GM18507 (cell line): ENCODE data around the gene CABP4.
A peak's percentile ranks its signal among the peaks of the same experiment; 100 is the strongest.

Experiments
- DNase-seq: peaks from one replicate; pipeline ENCODE4 v3.0.0; 2011; ENCODE audit warnings: low read depth; ENCODE audit not compliant: insufficient read length; ENCODE audit errors: extremely low spot score
- FAIRE-seq: peaks from 2 replicates; lab custom pipeline; 2011; peaks lifted over from hg19 to GRCh38; lab: Jason Lieb, UNC

The CABP4 gene

DNA sequence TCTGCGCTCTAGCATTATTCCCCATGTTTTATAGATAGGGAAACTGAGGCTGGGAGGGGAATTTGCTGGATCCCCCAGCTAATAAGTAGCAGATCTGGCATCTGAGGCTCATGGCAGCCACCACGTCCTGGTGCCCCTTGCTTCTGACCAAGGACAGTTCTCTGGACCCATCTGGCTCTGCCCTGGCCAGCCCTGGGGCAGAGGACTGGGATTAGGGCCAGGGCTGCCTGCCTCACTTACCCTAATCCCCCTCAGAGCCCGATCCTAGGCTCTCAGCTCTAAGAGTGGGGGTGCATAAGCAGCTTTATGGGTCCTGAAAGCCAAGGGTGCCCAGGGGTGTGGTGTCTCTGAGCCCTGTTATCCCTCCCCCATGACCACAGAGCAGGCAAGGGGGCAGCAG, at the start of gene CABP4:
Gene CABP4 (plus strand): TSS at position 301 of the 400 bp plus-strand sequence. CDS start 70 bp downstream, at position 371.
- no peak for FAIRE-seq
- DNase-seq, result no peak

DNA sequence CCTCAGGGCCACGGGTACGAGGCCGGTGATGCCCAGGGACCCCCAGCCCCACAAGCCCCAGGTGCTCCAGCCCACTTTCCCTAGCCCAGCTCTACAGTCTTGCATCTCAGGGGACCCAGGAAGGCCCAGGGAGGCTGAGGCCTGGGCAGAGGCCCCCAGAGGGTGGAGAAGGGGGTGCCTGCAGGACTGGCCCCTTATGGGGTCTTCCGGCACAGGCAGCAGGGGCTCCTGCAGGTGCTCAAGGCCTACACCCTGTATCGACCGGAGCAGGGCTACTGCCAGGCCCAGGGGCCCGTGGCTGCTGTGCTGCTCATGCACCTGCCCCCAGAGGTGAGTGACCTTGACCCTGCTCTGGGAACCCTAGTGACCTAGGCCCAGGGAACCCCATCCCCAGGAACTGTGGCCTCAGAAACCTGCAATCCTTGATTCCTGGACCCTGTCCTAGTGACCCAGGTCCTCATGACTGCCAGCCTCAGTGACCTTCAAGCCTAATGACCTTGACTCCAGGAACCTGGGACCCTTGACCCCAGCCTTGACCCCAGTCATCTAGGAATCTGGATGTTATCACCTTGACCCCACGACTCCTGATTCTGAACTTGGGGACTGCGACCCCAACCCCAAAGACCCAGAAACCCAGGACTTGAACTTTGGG, 49.3 kb upstream of the CABP4 start:
- FAIRE-seq (no peak), DNase-seq (no peak)

DNA sequence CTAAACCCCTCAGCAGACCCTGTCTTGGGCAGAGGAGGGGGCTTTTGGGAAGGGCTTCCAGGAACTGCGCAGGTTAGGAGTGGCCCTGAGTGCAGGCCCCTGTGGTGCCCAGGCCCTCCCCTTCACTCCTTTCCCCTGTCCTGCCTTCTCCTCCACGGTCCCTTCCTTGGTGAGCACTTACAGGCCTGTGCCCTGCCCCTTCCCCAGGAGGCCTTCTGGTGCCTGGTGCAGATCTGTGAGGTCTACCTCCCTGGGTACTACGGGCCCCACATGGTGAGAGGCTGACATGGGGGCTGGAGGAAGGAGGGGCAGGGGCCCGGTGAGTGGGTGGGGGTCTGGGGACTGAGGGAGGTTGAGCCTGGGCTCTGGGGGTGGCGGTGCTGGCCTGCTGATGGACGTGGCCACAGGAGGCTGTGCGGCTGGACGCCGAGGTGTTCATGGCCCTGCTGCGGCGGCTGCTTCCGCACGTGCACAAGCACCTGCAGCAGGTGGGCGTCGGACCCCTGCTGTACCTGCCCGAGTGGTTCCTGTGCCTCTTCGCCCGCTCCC, 48.7 kb upstream of the CABP4 start:
- DNase-seq, result no peak
- FAIRE-seq, result no peak

DNA sequence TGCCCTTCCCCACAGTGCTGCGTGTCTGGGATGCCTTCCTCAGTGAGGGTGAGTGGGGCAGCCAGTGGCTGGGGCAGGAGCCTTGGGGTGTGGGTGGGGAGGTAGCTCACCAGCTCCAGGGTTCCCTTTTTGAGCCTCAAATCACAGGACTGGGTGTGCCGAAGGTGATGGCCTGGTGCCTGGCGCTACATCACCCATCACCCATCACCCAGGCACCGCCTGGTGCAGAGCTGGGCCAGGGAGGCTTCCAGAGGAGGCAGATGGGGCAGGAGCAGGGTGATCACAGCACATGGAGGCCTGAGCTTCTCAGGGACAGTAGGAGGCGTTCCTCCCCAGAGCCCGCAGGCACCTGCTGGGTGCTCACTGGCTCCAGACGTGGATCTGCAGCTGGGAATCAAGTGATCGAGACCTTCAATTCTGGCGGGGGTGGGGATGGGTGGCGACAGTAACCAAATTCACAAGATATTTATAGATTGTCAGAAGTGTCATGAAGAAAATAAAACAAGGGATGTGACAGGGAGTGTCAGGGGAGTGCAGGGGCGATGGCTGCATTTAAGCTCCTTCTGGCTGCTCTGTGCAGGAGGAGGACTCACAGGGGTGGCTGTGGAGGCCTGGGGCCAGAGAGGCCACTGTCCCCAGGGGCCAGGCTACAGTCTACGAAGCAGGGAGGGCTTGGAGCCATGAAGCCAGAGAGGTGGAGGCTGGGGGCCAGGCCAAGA, 48.0 kb upstream of the CABP4 start:
- FAIRE-seq (no peak), DNase-seq (no peak)

DNA sequence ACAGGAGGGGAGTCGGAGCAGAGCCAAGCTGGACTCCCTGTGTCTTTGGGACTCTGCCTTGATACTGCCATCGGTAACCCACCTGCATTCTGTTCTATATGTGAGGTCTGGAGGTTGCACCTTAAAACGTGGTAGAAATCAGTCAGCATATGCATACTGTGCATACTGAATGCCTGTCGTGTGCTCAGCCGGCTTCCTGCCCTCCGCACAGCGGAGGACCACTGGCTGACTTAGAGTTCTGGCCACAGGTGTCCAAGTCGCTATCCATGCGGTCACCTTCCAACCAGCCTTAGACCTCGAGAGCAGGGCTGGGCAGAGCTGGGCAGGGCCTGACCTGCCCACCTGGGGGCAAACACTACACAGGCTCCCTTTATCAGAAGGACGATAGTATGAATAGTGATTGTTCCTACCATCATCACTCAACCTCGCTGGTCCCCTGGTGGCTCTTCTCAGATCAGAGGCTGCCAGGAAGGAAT, 47.4 kb upstream of the CABP4 start:
- FAIRE-seq (no peak), DNase-seq (no peak)

DNA sequence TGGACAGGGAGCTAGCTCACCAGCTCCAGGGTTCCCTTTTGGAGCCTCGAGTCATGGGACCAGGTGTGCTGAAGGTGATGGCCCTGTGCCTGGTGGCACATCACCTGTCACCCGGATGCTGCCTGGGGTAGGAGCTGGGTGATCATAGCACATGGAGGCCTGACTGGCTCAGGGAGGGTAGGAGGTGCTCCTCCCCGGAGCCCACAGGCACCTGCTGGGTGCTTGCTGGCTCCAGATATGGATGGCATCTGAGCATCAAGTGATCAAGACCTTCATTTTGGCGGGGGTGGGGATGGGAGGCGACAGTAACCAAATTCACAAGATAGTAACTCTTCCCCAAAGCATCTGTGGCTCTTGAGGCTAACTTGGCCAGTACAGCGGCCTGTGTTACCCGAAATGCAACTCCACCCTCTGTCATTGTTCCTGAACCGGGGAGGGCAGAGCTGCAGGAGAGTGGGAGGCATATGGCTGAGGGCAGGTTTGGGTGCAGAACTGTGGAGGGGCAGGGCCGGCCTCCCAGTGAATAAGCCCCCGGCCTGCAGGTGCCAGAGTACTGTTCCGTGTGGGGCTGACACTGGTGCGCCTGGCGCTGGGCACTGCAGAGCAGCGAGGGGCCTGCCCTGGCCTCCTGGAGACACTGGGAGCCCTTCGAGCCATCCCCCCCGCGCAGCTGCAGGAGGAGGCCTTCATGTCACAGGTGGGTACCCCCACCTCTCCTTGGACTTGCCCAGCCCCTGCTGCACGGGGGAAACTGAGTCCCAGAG, 46.5 kb upstream of the CABP4 start:
- no peak for FAIRE-seq
- DNase-seq, result no peak

DNA sequence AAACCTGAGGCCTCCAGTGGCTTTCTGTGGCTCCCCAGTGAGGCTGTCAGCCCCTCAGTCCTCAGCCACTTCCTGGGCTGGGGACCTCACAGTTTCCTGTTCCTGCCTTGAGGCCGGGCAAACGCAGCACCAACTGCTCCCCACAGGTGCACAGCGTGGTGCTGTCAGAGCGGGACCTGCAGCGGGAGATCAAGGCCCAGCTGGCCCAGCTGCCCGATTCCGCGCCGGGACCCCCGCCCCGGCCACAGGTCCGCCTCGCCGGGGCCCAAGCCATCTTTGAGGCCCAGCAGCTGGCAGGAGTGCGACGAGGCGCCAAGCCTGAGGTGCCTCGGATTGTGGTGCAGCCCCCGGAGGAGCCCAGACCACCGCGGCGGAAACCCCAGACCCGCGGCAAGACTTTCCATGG, 45.9 kb upstream of the CABP4 start:
- DNase-seq (peak; percentile 65), FAIRE-seq (peak; percentile 94)

DNA sequence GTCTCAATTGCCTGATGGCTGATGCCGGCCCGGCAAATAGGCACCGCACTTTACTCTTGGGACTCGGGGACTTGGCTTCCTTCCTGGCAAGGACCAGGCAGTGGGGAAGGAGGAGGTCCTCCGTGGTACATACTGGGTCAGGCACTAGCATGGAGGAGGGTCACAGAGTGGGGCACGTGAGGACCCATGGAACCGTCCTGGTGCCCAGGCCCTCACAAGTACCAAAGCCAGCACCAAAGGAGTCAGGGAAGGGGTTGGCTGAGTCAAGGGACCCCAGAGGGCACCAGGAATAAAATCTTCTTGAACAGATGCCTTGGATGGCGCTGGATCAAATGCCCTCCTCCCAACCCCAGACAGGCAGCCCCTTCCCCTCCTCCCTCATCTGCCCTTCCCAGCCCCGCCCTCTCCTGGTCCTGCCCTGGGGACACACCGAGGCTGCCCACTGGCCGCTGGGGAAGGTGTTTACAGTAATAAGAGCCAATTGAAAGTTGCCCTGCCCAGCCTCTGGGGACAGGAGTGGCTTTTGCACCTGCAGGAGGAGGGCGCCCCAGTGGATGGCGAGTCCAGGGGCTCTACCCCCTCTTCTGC, 45.3 kb upstream of the CABP4 start:
- DNase-seq (no peak), FAIRE-seq (peak; percentile 60)

DNA sequence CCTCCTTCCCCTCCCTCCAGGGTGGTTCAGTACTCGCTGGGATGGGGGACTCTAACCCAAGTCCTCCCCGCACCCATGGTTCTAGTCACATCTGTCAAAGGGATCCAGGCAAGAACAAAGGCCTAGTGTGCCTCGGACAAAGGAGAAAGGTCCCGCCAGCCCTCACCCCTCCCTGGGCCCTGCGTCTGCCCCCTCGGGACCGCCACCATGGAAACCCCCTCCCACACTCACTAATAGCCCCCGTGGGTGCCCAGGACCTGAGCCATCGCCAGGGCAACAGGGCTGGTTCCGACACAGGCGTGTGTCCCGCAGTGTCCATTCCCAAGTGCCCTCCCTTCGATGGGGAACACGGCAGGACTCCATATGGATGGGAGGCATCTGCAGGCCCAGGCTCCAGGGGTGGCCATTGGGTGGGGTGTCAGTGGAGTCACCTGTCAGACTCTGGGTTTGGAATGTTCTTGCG, 44.8 kb upstream of the CABP4 start:
- FAIRE-seq (no peak), DNase-seq (no peak)

DNA sequence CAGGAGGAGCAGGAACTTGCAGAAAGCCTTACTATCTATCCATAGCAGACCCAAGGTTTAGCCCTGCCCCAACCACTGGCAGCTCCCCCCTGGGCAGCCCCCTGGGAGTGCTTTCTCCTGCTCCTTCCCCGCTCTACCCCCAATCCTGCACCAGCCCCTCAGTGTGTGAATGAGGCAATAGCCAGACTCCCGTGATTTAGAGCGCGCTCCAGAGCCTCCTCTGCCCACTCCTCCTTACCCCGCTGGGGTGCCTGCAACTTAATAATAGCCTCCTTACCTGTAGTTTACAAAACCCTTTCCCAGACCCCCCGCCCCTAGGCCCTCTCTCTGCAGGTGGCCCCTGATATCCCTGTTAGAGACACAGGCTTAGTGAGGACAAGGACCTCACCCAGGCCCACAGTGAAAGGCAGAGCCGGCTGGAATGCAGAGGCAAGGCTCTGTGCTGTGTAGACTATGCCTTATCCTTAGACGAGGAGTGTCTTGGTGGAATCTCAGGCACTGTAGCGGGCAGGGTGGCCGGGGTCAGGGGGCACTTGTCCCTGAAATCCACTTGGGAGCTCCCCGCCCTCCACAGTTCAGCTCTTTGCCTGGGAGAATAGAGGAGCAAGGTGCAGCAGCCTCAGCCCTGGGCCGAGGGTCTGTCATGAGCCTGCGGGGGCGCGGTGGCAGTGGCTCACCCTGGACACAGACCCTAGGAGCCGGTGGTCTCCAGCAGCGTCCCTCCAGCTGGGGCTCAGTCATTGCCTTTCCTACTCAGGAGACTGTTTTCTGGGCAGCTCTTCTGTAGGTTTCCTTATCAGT, 44.0 kb upstream of the CABP4 start:
- FAIRE-seq (no peak), DNase-seq (no peak)

DNA sequence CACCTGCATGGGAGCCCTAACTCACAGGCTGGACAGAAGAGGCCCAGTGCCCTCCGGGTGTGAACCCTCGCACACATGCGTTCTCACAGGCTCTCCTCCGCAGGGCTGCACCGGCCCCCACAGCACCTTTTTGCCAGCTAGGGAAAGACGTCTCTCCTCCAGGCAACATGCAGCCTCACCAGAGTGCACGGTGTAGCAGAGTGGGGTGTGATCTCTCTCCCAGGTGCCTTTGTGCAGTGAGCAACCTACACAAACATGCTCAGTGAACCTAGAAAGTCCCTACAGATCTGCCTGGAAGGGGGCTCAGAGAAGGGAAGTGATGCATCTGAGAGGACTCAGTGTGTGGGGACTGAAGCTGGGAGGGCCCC, 43.4 kb upstream of the CABP4 start:
- DNase-seq (no peak), FAIRE-seq (no peak)

DNA sequence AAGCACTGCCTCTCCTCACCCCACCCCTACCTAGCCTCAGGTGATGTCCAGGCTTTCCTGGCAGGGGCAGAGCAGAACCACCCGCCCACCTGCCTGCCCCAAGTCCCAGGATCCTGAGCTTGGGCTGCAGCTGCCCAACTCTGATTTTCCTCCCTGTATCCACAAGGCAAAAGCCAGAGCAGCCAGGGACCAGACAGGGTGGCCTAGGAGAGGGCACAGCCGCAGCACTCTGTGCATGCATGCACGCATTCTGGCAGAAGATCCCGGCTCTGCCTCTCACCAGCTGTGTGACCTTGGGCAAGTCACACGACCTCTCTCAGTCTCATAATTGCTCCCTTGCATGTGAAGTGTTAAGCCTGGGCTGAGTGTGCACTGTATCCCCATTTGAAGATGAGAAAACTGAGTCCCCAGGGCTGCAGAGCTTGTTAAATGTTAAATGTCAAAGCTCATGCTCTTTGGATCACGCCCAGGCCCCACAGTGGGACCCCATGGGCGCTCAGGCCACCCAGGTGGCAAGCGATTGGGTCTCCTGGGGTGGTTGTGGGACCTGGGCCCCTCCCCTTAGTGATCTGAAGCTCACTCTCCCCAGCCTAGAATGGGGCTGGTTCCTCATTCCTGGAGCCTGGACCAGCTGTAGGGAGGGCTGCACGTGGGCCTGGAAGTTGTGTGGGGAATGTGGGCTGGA, 42.5 kb upstream of the CABP4 start:
- DNase-seq, result no peak
- FAIRE-seq, result peak; percentile 15

DNA sequence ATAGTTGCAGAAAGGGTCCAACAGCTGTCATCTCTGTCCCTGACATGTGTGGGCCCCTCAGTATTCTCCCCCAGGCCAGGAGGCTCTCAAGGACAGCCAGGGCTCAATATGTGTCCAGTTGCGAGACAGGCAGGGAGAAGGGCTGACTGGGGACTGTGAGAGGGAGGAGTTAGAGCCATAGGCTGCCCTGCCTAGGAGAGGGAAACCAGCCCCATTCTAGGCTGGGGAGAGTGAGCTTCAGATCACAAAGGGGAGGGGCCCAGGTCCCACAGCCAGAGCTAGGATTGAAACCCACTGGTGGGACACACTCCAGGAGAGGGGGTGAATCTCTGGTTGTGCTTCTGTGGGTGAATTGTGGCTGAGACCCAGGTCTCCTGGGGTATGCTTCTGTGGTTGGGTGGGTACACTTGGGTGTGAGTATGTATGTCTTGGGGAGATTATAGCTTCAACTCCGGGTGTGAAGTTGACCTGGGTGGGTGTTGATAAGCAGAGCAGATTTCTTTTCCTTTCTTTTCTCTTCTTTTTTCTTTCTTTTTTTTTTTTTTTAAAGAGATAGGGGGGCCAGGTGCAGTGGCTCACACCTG, 41.8 kb upstream of the CABP4 start:
- DNase-seq (no peak), FAIRE-seq (no peak)

DNA sequence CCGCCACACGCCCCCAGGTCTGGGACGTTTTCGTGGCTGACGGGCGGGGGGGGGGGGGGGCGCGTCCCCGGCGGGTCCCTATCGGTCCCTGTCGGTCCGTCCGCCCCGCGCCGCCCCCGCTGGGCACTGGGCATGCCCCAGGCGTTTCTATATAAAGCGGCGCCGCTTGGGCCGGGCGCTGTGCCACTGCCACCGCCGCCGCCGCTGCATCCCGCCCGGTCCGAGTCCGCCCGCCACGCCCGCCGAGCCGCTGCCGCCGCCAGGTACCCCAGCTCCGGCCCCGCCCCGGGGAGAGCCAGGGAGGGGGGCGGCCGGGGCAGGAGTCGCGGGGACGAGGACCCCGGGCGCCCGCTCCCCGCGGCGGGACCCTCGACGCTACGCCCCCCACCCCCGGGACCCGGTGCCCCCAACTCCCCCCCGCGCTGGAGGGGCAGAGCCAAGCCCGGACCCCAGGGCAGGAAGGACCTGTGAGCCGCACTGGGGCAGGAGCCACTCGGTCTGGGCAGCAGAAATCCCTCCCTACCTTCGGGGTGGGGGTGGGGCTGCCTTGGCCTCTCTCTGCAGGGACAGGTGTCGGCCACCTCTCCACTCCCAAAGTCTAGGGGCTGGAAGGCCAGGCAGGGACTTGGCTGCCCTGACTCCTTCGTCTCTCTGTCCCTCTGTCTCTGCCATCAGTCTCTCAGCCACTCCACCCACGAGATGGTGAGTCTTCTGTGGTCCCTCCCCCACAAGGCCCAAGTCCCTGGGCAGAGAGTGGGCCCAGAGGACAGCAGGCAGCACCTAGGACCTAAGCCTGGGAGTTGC, 39.5 kb upstream of the CABP4 start, which contains the start of gene CARNS1:
Gene CARNS1 (plus strand): TSS at position 178 of the 804 bp plus-strand sequence. CDS start 522 bp downstream, at position 700.
- FAIRE-seq (no peak), DNase-seq (no peak)

DNA sequence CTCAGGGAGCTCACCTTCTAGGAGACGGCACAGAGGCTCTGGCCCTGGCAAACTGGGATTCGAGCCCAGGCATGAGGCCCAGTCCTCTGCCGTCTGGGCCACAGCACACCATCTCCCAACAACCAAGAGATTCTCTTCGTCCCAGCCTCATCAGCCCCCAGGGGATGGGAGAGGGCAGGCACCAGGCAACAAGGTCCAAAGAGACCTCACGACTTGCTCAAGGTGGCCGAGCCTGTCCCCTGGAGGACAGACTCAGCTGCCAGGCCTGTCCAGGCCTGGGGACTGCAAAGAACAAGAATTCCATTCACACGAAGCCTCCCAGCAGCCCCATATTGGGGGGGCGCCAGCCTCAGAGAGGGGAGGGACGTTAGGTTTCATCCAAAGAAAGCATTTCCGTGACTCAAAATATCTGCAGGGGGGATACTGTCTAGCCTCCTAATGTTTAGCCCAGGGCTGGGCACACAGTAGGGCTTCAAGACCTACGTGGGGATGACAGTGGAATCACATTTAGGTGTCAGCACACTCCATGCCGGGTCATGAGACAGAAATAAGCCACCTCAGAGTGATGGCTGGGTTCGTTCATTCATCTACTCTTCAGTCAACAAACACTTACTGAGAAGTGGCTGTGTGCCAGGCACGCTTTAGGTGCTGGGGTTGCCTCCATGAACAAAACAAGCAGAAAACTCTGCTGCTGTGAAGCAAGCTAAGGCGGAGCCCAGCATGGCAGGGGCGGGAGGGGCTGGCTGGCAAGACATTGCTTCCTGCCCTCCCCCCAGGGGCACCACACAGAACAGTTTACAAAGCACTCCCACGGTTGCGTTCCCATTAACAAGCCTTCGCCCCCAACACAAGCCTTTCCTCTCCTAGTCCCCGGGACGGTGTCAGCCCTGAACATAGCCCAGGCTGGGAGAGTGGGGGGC, 38.5 kb upstream of the CABP4 start:
- FAIRE-seq (no peak), DNase-seq (no peak)

DNA sequence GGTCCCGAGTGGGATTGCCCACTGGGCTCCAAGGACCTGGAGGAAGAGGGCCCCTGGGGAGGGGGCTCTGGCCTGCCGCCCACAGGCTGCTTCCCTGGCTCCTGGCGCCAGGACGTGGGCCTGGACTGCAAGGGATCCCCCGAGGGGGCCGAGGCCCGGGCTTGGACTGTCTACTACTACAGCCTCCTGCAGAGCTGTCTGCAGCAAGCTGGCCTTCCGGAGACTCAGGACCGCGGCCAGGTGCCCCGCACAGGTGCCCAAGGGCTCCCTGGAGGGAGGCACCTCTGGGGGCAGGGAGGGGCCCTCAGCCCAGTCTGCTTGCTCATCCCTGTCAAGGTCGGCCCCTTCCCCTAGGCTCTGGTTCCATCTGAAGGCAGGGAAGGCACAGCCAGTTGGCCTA, 37.7 kb upstream of the CABP4 start:
- FAIRE-seq (no peak), DNase-seq (no peak)
